ENCODE results near the gene PPP2R2B. TPM values are rescaled to one million over a fixed set of nuclear protein-coding genes. Genes with fewer than 3 reads are reported as not detected.

Gene PPP2R2B
- total RNA-seq, 1 donor: not detected

DNA sequence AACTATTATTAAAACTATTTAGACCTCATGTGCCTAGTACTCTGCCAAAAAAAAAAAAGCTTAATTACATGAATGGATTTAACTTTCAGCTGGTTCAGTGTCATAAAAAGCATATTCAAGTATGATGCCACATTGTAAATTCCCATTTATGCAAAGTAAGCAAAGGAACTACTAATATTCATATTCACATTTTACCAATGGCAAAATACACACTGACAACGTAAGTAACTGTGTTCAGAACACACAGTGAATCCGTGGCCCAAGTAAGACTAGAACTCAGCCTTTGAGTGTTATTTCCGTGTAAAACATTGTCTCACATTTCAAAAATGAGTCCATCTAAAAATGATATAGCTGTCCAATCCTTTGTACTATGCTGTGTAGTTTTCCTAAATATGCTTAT, 56.8 kb downstream of the PPP2R2B start:
- no peaks in the 10 kb centered on the region for H3K79me2 ChIP-seq (ENCODE audit: insufficient read depth, low read length)
- H2AFZ ChIP-seq (ENCODE audit: low read length): no peak overlapping the region
- no peaks in the 10 kb centered on the region for H3K27me3 ChIP-seq (ENCODE audit: insufficient read depth, low read length)
- no peak overlapping the region for H3K4me2 ChIP-seq (ENCODE audit: insufficient read depth, low read length)
- H3K4me3 ChIP-seq (ENCODE audit: insufficient read depth, low read length): no peak overlapping the region
- TF ChIP-seq, protein P1, sequence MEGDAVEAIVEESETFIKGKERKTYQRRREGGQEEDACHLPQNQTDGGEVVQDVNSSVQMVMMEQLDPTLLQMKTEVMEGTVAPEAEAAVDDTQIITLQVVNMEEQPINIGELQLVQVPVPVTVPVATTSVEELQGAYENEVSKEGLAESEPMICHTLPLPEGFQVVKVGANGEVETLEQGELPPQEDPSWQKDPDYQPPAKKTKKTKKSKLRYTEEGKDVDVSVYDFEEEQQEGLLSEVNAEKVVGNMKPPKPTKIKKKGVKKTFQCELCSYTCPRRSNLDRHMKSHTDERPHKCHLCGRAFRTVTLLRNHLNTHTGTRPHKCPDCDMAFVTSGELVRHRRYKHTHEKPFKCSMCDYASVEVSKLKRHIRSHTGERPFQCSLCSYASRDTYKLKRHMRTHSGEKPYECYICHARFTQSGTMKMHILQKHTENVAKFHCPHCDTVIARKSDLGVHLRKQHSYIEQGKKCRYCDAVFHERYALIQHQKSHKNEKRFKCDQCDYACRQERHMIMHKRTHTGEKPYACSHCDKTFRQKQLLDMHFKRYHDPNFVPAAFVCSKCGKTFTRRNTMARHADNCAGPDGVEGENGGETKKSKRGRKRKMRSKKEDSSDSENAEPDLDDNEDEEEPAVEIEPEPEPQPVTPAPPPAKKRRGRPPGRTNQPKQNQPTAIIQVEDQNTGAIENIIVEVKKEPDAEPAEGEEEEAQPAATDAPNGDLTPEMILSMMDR (IDR thresholded peaks at IDR 0.05; ENCODE audit: extremely low read depth, low read depth, low read length): no peak
- no peaks in the 10 kb centered on the region for H4K20me1 ChIP-seq (ENCODE audit: insufficient read depth, low read length)
- no peak for DNase-seq (ENCODE audit: insufficient read length, low spot score, missing footprints)
- no peak overlapping the region for H3K27ac ChIP-seq (ENCODE audit: low read depth, low read length)
- H3K4me1 ChIP-seq (ENCODE audit: insufficient read depth, low read length): no peaks in the 10 kb centered on the region
- no peaks in the 10 kb centered on the region for H3K36me3 ChIP-seq (ENCODE audit: insufficient read depth, low read length)
- H3K9me3 ChIP-seq (ENCODE audit: low read depth, low read length): no peaks in the 10 kb centered on the region

DNA sequence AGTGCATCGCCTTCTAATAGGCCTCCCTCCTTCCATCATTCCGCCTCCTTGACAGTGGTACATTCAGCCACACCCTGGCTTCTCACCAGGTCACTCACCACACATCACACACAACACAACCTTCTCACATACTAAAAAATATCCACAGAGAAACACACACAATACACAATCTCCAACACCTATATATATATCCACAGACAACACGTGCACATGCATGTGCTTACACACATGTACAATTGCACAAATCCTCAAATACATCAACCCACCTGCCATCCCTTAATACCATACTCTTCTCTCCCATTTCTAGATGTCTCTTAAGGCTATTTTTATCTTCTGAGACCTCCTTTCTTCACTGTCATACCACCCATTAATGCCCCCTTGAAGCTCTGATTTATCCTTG, 57.6 kb downstream of the PPP2R2B start:
- Histone ChIP-seq H3K4me3 (ENCODE audit: insufficient read depth, low read length) (no peak overlapping the region), H2AFZ (ENCODE audit: low read length) (no peak overlapping the region), H3K4me2 (ENCODE audit: insufficient read depth, low read length) (no peak overlapping the region), H3K27ac (ENCODE audit: low read depth, low read length) (no peak overlapping the region), H3K9me3 (ENCODE audit: low read depth, low read length) (no peaks in the 10 kb centered on the region), H3K79me2 (ENCODE audit: insufficient read depth, low read length) (no peaks in the 10 kb centered on the region), H3K27me3 (ENCODE audit: insufficient read depth, low read length) (no peaks in the 10 kb centered on the region), H4K20me1 (ENCODE audit: insufficient read depth, low read length) (no peaks in the 10 kb centered on the region), H3K36me3 (ENCODE audit: insufficient read depth, low read length) (no peaks in the 10 kb centered on the region), H3K4me1 (ENCODE audit: insufficient read depth, low read length) (no peaks in the 10 kb centered on the region)
- TF ChIP-seq, protein P1 (IDR thresholded peaks at IDR 0.05; ENCODE audit: extremely low read depth, low read depth, low read length): no peak
- DNase-seq (ENCODE audit: insufficient read length, low spot score, missing footprints): no peak

DNA sequence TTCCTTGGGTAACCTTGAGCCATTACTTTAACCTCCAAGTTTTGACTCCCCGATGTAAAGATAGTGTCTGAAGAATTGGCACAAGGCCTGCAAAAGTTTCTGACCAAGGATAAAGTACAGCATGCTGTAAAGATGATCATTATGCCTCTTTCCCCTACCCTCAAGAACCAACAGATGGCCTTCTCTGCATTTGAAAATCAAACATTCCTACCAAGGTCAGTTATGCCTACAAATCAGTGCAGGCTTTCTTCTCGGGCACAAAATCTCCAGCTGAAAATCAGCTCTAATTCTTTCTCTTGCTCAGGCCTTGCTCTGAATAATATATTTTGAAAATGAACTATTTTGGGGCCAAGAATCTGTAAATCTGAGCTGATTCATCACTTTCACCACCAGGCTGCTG, 59.7 kb downstream of the PPP2R2B start:
- Histone ChIP-seq H3K4me2 (ENCODE audit: insufficient read depth, low read length) (no peak overlapping the region), H3K27ac (ENCODE audit: low read depth, low read length) (no peak overlapping the region), H3K36me3 (ENCODE audit: insufficient read depth, low read length) (no peaks in the 10 kb centered on the region), H4K20me1 (ENCODE audit: insufficient read depth, low read length) (no peaks in the 10 kb centered on the region), H3K27me3 (ENCODE audit: insufficient read depth, low read length) (no peaks in the 10 kb centered on the region), H3K79me2 (ENCODE audit: insufficient read depth, low read length) (no peaks in the 10 kb centered on the region), H3K4me1 (ENCODE audit: insufficient read depth, low read length) (no peaks in the 10 kb centered on the region), H2AFZ (ENCODE audit: low read length) (no peak overlapping the region), H3K9me3 (ENCODE audit: low read depth, low read length) (no peaks in the 10 kb centered on the region), H3K4me3 (ENCODE audit: insufficient read depth, low read length) (no peak overlapping the region)
- no peak for DNase-seq (ENCODE audit: insufficient read length, low spot score, missing footprints)
- TF ChIP-seq, protein P1 (IDR thresholded peaks at IDR 0.05; ENCODE audit: extremely low read depth, low read depth, low read length): no peak

DNA sequence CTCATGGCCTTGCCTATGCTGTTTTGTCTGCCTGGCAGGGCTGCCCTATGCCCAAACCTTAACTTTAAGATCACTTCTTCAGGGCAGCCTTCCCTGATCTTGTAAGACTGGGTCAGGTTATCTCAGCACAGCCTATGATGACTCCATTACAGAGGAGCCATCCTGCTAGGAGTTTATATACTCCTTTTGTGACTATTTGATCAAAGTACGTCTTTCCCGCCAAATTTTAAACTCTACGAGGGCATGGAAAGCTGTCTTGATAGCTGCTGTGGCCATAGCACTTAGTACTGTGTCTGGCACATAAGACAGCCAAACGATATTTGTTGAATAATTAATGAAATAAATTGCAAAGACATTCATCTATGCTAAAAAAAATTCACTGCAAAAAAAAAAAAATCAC, 60.6 kb downstream of the PPP2R2B start:
- DNase-seq (ENCODE audit: insufficient read length, low spot score, missing footprints): no peak
- Histone ChIP-seq H3K9me3 (ENCODE audit: low read depth, low read length) (no peaks in the 10 kb centered on the region), H2AFZ (ENCODE audit: low read length) (no peak overlapping the region), H4K20me1 (ENCODE audit: insufficient read depth, low read length) (no peaks in the 10 kb centered on the region), H3K4me3 (ENCODE audit: insufficient read depth, low read length) (no peak overlapping the region), H3K27me3 (ENCODE audit: insufficient read depth, low read length) (no peaks in the 10 kb centered on the region), H3K4me2 (ENCODE audit: insufficient read depth, low read length) (no peak overlapping the region), H3K79me2 (ENCODE audit: insufficient read depth, low read length) (no peaks in the 10 kb centered on the region), H3K4me1 (ENCODE audit: insufficient read depth, low read length) (no peaks in the 10 kb centered on the region), H3K27ac (ENCODE audit: low read depth, low read length) (no peak overlapping the region), H3K36me3 (ENCODE audit: insufficient read depth, low read length) (no peaks in the 10 kb centered on the region)
- TF ChIP-seq, protein P1 (IDR thresholded peaks at IDR 0.05; ENCODE audit: extremely low read depth, low read depth, low read length): no peak

All from osteoblast (primary cell).